ENCODE data around the gene TTLL11. TPM values are rescaled to one million over a fixed set of nuclear protein-coding genes. Genes with fewer than 3 reads are reported as not detected.

The TTLL11 gene
- total and polyA plus RNA-seq, 2 experiments from 2014 or later = 0.57 to 1.4 TPM

DNA sequence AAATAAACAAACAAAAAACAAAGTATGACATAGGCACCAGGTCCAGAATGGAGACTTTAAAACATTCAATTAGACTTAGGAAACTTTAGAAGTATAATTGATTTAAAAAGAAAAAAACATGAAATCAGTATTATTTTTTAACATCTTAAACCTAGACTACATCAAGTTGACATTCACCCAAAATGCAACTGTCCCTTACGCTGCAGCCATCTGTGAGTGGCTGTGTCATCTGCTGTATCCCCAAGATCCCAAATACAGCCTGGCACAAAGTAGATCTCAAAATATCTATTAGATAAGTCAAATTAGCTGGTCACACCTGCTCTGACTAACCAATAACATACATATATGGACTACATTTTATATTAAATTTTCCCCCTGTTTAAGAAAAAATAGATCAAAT, 7.8 kb downstream of the TTLL11 start (continued):
- TF ChIP-seq, protein P1, sequence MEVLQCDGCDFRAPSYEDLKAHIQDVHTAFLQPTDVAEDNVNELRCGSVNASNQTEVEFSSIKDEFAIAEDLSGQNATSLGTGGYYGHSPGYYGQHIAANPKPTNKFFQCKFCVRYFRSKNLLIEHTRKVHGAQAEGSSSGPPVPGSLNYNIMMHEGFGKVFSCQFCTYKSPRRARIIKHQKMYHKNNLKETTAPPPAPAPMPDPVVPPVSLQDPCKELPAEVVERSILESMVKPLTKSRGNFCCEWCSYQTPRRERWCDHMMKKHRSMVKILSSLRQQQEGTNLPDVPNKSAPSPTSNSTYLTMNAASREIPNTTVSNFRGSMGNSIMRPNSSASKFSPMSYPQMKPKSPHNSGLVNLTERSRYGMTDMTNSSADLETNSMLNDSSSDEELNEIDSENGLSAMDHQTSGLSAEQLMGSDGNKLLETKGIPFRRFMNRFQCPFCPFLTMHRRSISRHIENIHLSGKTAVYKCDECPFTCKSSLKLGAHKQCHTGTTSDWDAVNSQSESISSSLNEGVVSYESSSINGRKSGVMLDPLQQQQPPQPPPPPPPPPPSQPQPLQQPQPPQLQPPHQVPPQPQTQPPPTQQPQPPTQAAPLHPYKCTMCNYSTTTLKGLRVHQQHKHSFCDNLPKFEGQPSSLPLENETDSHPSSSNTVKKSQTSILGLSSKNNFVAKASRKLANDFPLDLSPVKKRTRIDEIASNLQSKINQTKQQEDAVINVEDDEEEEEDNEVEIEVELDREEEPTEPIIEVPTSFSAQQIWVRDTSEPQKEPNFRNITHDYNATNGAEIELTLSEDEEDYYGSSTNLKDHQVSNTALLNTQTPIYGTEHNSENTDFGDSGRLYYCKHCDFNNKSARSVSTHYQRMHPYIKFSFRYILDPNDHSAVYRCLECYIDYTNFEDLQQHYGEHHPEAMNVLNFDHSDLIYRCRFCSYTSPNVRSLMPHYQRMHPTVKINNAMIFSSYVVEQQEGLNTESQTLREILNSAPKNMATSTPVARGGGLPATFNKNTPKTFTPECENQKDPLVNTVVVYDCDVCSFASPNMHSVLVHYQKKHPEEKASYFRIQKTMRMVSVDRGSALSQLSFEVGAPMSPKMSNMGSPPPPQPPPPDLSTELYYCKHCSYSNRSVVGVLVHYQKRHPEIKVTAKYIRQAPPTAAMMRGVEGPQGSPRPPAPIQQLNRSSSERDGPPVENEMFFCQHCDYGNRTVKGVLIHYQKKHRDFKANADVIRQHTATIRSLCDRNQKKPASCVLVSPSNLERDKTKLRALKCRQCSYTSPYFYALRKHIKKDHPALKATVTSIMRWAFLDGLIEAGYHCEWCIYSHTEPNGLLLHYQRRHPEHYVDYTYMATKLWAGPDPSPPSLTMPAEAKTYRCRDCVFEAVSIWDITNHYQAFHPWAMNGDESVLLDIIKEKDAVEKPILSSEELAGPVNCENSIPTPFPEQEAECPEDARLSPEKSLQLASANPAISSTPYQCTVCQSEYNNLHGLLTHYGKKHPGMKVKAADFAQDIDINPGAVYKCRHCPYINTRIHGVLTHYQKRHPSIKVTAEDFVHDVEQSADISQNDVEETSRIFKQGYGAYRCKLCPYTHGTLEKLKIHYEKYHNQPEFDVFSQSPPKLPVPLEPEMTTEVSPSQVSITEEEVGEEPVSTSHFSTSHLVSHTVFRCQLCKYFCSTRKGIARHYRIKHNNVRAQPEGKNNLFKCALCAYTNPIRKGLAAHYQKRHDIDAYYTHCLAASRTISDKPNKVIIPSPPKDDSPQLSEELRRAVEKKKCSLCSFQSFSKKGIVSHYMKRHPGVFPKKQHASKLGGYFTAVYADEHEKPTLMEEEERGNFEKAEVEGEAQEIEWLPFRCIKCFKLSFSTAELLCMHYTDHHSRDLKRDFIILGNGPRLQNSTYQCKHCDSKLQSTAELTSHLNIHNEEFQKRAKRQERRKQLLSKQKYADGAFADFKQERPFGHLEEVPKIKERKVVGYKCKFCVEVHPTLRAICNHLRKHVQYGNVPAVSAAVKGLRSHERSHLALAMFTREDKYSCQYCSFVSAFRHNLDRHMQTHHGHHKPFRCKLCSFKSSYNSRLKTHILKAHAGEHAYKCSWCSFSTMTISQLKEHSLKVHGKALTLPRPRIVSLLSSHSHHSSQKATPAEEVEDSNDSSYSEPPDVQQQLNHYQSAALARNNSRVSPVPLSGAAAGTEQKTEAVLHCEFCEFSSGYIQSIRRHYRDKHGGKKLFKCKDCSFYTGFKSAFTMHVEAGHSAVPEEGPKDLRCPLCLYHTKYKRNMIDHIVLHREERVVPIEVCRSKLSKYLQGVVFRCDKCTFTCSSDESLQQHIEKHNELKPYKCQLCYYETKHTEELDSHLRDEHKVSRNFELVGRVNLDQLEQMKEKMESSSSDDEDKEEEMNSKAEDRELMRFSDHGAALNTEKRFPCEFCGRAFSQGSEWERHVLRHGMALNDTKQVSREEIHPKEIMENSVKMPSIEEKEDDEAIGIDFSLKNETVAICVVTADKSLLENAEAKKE (CRISPR knock-in tag; IDR thresholded peaks at IDR 0.05) = no peak
- TF ChIP-seq JUNB (IDR thresholded peaks at IDR 0.05; ENCODE audit: unreplicated experiment) (no peak), ZNF114 (CRISPR knock-in tag; IDR thresholded peaks at IDR 0.05) (no peak), CREB1 (CRISPR knock-in tag; IDR thresholded peaks at IDR 0.05; ENCODE audit: low read depth) (no peak), ZNF331 (CRISPR knock-in tag; IDR thresholded peaks at IDR 0.05; ENCODE audit: low read depth) (no peak), POLR2AphosphoS5 (IDR thresholded peaks at IDR 0.05; ENCODE audit: low read depth) (no peak)
- TF ChIP-seq, protein P2, sequence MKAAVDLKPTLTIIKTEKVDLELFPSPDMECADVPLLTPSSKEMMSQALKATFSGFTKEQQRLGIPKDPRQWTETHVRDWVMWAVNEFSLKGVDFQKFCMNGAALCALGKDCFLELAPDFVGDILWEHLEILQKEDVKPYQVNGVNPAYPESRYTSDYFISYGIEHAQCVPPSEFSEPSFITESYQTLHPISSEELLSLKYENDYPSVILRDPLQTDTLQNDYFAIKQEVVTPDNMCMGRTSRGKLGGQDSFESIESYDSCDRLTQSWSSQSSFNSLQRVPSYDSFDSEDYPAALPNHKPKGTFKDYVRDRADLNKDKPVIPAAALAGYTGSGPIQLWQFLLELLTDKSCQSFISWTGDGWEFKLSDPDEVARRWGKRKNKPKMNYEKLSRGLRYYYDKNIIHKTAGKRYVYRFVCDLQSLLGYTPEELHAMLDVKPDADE (IDR thresholded peaks at IDR 0.05) = no peak

DNA sequence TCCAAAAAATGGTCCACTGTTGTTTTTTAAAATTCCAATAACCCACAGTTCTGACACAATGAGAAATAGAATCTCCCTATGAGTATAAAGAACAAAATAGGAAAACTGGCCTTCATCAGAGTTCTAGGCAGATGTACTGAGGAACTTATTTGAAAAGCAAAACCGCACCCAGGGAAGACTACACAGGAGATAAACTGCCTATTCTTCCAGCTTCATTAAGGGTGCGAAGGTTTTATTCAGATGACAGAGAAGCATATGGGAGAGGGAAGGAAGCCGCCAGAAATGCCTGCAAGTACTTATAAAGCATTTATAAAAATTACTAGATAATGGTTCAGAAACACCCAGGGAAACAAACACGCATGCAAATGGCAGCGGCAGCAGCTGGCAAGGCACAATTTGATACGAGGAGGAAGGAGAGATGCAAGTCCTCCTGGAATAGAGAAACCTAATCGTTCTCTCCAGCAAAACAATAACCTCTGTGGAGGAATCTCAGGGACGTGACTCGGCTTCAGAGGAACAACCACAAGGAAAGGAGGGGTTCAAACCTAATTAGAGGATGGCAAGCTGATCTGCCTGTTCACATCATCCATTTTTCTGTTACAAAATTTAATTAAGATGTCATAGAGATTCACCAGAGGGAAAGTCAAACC, 9.0 kb downstream of the TTLL11 start:
- no peaks in the 10 kb centered on the region for H3F3A ChIP-seq (replicated peaks; ENCODE audit: low read depth)
- H3K4me1 Mint-ChIP-seq = no peaks in the 10 kb centered on the region; the same call in 2 of the 3 replicates
- no peak overlapping the region for H3K4me2 ChIP-seq
- no peak overlapping the region for H3K4me3 ChIP-seq
- H3K79me2 ChIP-seq (replicated peaks; ENCODE audit: insufficient read depth) = no peaks in the 10 kb centered on the region
- no peak overlapping the region for H3K27ac Mint-ChIP-seq
- TF ChIP-seq ZNF331 (CRISPR knock-in tag; IDR thresholded peaks at IDR 0.05; ENCODE audit: low read depth) (no peak), JUNB (IDR thresholded peaks at IDR 0.05; ENCODE audit: unreplicated experiment) (no peak), STAT1 (IDR thresholded peaks at IDR 0.05; ENCODE audit: unreplicated experiment) (no peak), POLR2AphosphoS5 (IDR thresholded peaks at IDR 0.05; ENCODE audit: low read depth) (no peak), EZH2phosphoT487 (IDR thresholded peaks at IDR 0.05; ENCODE audit: unreplicated experiment) (no peak), EZH2 (IDR thresholded peaks at IDR 0.05; ENCODE audit: low read depth, unreplicated experiment) (no peak)
- TF ChIP-seq, protein P3, sequence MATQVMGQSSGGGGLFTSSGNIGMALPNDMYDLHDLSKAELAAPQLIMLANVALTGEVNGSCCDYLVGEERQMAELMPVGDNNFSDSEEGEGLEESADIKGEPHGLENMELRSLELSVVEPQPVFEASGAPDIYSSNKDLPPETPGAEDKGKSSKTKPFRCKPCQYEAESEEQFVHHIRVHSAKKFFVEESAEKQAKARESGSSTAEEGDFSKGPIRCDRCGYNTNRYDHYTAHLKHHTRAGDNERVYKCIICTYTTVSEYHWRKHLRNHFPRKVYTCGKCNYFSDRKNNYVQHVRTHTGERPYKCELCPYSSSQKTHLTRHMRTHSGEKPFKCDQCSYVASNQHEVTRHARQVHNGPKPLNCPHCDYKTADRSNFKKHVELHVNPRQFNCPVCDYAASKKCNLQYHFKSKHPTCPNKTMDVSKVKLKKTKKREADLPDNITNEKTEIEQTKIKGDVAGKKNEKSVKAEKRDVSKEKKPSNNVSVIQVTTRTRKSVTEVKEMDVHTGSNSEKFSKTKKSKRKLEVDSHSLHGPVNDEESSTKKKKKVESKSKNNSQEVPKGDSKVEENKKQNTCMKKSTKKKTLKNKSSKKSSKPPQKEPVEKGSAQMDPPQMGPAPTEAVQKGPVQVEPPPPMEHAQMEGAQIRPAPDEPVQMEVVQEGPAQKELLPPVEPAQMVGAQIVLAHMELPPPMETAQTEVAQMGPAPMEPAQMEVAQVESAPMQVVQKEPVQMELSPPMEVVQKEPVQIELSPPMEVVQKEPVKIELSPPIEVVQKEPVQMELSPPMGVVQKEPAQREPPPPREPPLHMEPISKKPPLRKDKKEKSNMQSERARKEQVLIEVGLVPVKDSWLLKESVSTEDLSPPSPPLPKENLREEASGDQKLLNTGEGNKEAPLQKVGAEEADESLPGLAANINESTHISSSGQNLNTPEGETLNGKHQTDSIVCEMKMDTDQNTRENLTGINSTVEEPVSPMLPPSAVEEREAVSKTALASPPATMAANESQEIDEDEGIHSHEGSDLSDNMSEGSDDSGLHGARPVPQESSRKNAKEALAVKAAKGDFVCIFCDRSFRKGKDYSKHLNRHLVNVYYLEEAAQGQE (IDR thresholded peaks at IDR 0.05; ENCODE audit: unreplicated experiment) = no peak
- H2AFZ ChIP-seq = no peak overlapping the region
- DNase-seq (ENCODE audit: low spot score) (no peak), ATAC-seq (no peak)
- H3K36me3 Mint-ChIP-seq (ENCODE audit: low read depth) = no peaks in the 10 kb centered on the region
- no peaks in the 10 kb centered on the region for H3K9me3 Mint-ChIP-seq
- no peaks in the 10 kb centered on the region for H3K36me3 ChIP-seq (ENCODE audit: insufficient read depth)
- no peaks in the 10 kb centered on the region; the same call in 1 of the 2 replicates for H4K20me1 ChIP-seq (replicated peaks; ENCODE audit: insufficient read depth)
- H3K4me3 Mint-ChIP-seq = no peak overlapping the region
- H3K27ac ChIP-seq (ENCODE audit: low read depth) = no peak overlapping the region
- H3K27me3 Mint-ChIP-seq (ENCODE audit: insufficient read depth, low read depth, poor library complexity) = peaks cover 6% of the 10 kb centered on the region
- H3K9me2 ChIP-seq (ENCODE audit: insufficient read depth) = no peaks in the 10 kb centered on the region
- H3K4me1 ChIP-seq (ENCODE audit: insufficient read depth) = no peaks in the 10 kb centered on the region; the same call in 1 of the 2 replicates
- no peaks in the 10 kb centered on the region for H3K27me3 ChIP-seq (ENCODE audit: insufficient read depth)
